ENCODE data around the gene RNF207. TPM values are rescaled to one million over a fixed set of nuclear protein-coding genes. Genes with fewer than 3 reads are reported as not detected.

RNF207 gene
- total RNA-seq, 2 experiments from 2014 or later = 12.4 to 16.4 TPM

- ChIA-PET POLR2A (interaction anchor here (1.0 to 3.0 kb wide), 4 partner anchors 10 to 27 kb away, joined by 3 to 13 read pairs (median 3); partner anchors contain the start of gene ICMT), CTCF (no interaction called here)
- H3K27ac Mint-ChIP-seq = no peak overlapping the region
- H3K9me3 Mint-ChIP-seq = no peaks in the 10 kb centered on the region
- H3K4me3 Mint-ChIP-seq = no peak overlapping the region
- peaks cover 58% of the 10 kb centered on the region for H3K36me3 Mint-ChIP-seq (ENCODE audit: low read depth)
- DNase-seq = no peak
- no peaks in the 10 kb centered on the region for H3K27me3 Mint-ChIP-seq
- peaks cover 17% of the 10 kb centered on the region for H3K4me1 Mint-ChIP-seq
These were observed 19.7 kb downstream of the RNF207 start for GRCh38 chr1:6225651-6226050.

DNA sequence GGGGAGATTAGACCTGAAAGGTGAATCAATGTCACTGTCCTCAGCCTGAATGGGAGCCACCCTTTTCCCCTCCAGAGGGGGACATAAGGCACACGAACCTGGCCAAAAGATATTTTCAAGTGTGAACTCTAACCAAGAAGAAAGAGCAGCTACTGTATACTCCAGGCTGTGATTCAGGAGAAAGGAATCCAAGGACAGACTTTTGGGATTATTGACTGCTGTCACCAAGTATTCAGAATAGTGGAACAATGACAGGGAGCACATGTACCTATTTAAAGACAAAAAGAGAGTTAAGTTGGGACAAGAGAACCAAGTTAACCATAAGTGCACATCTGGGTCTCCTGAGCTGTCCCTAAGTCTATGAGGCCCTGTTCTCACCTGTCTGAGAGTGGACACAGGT is 27.5 kb downstream of the RNF207 start:
- H3K9me3 Mint-ChIP-seq = no peaks in the 10 kb centered on the region
- H3K4me1 Mint-ChIP-seq = peaks cover 33% of the 10 kb centered on the region
- peak overlapping the region; percentile 30 for H3K4me3 Mint-ChIP-seq
- CTCF ChIA-PET = interaction anchor here (1.2 to 1.9 kb wide), 3 partner anchors 12 to 29 kb away, joined by 4 to 5 read pairs (median 4); partner anchors contain the start of gene RNF207
- no peak for DNase-seq
- H3K27me3 Mint-ChIP-seq = no peaks in the 10 kb centered on the region
- POLR2A ChIA-PET = no interaction called here
- no peak overlapping the region for H3K27ac Mint-ChIP-seq
- H3K36me3 Mint-ChIP-seq (ENCODE audit: low read depth) = peaks cover 28% of the 10 kb centered on the region

DNA sequence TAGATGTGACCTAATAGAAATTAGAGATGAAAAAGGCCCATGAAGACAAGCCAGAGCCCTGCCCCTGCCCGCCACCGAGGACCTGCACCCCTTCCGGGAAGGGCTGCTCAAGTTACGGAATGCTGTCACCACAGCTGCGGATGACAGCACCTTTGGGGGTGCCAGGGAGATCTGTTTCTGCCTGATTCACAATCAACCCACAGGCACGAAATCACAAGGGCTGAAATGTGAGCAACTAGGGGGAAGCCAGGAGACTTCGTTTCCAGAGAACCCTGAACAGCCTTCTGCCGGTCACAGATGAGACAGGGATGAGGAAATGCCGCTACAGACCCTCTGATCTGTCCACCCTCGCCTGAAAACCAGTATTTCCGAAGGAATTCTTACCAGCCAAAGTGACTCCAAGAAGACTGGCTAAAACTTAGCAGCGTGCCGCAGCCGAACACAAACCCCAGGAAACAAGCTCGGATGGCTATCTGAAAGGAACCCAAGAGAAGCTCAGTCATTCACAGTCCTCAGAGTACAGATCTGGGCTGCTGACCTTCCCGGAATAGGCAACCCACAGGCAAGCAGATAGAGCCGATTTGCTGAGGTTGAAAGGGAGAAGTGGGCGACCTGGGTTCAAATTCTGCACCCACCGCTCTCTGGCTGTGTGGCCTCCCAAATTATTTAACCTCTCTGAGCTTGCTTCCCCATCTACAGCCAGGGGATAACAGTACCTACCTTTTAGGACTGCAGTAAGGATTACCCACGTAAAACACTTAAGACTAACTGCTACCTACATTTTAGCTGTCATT is 28.8 kb downstream of the RNF207 start:
- peaks cover 27% of the 10 kb centered on the region for H3K36me3 Mint-ChIP-seq (ENCODE audit: low read depth)
- ChIA-PET POLR2A (interaction anchor here (0.9 to 2.5 kb wide), 12 partner anchors 10 to 318 kb away, joined by 3 to 16 read pairs (median 4); partner anchors contain the start of genes NPHP4 and RNF207), CTCF (interaction anchor here (1.0 to 2.4 kb wide), 4 partner anchors 11 to 108 kb away, joined by 3 to 17 read pairs (median 3); partner anchors contain the start of gene RNF207)

DNA sequence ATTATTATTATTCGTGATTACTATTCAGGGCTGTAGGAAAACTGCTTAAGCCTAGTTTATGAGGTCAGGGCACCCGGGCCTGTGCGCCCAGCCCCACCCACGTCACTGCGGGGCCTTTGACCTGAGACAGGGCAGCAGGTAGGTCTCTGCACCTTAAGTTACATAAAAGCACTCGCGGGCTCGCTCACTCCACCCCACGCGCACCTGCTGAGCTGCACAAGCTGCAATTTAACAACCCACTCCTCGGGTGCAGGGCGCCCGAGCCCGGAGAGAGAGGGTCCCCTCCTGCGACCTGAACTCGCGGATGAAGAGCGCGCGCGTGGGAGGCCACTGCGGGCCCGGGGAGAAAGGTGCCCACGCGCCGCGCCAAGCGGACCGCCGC is 29.4 kb downstream of the RNF207 start:
- Mint-ChIP-seq H3K27ac (peak overlapping the region; percentile 63), H3K27me3 (peaks cover 14% of the 10 kb centered on the region), H3K4me3 (peak overlapping the region; percentile 88), H3K4me1 (peaks cover 36% of the 10 kb centered on the region), H3K36me3 (ENCODE audit: low read depth) (peaks cover 25% of the 10 kb centered on the region), H3K9me3 (no peaks in the 10 kb centered on the region)
- POLR2A ChIA-PET = interaction anchor here (0.9 to 2.5 kb wide), 13 partner anchors 11 to 318 kb away, joined by 3 to 16 read pairs (median 3); partner anchors contain the start of genes NPHP4 and RNF207
- peak; percentile 24 for DNase-seq
- CTCF ChIA-PET = interaction anchor here (1.0 to 2.4 kb wide), 5 partner anchors 10 to 108 kb away, joined by 3 to 17 read pairs (median 3); partner anchors contain the start of gene RNF207

More for the DNA sequence above, 28.8 kb downstream of the RNF207 start:
- Mint-ChIP-seq H3K27ac (peak overlapping the region; percentile 63), H3K27me3 (peaks cover 8% of the 10 kb centered on the region), H3K4me3 (peak overlapping the region; percentile 88), H3K9me3 (no peaks in the 10 kb centered on the region), H3K4me1 (peaks cover 36% of the 10 kb centered on the region)
- no peak for DNase-seq

- no peak for DNase-seq
- peaks cover 39% of the 10 kb centered on the region for H3K4me1 Mint-ChIP-seq
- ChIA-PET CTCF (interaction anchor here (2.4 kb wide), 1 partner anchor 10 kb away, joined by 10 read pairs; no protein-coding TSS in a partner anchor), POLR2A (interaction anchor here (1.0 to 2.5 kb wide), 3 partner anchors 10 to 122 kb away, joined by 3 to 12 read pairs (median 4); no protein-coding TSS in a partner anchor)
- H3K9me3 Mint-ChIP-seq = no peaks in the 10 kb centered on the region
- peak overlapping the region; percentile 40 for H3K27ac Mint-ChIP-seq
- peaks cover 28% of the 10 kb centered on the region for H3K27me3 Mint-ChIP-seq
- peak overlapping the region; percentile 51 for H3K4me3 Mint-ChIP-seq
- H3K36me3 Mint-ChIP-seq (ENCODE audit: low read depth) = peaks cover 15% of the 10 kb centered on the region
These were observed 31.2 kb downstream of the RNF207 start for GRCh38 chr1:6237093-6237492.

DNA sequence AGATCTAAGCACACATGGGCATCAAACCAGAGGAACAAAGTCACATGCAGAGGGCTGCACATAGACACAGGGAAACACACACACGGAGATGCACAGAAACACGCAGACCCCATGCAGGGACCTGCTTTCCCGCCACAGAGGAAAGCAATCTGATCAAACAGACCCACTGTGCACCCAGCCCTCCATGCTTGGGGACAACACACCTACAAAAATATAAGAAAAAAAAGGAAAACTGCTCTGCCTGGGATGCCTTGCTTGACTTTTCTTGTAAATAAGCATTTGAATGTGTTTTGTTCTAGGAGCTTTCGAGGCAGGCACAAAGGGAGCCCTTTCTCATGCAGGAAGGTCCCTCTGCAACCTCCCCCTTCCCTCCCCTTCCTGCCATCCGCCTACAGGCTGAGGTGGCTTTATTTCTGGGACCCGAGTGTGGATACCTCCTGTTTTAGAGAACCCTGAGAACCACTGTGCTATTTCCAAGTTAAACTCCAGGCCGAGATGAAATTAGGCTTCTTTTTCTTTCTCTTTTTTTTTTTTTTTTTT is 33.4 kb downstream of the RNF207 start:
- Mint-ChIP-seq H3K27ac (no peak overlapping the region), H3K36me3 (ENCODE audit: low read depth) (no peaks in the 10 kb centered on the region)

DNA sequence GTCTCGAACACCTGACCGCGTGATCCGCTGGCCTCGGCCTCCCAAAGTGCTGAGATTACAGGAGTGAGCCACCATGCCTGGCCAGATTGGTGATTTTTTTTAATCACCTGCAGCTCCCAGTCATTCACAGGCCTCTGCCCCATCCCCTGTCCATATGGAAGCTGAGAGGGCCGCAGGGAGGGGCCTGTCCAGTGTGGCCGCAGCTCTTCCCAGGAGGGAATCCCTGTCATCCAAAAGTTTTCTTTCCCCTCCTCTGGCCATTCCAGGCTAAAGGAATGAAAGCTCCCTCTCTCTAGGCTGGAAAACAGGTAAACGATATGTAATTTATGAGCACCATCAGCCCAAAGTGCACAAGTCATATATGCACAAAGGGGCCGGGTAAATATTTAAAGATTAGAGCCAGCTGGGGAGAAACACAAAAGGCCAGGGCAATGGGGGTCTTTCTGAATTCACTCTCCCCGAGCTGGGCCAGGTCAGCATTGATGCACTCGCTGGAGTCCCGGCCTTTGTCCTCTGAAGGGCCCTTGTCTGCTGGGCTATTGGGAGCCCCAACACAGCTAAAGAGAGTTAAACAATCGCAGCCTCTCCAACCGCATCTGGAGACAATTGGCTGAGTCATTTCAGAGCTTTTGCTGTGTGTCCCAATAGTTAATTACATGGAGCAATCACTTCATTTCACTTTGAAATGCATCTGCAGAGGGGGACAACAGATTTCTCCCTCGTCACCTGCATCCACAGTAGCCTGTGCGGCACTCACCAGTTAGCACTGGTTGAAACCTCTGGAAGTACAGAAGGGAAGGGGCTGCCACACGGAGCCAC is 34.2 kb downstream of the RNF207 start:
- H3K9me3 Mint-ChIP-seq = no peaks in the 10 kb centered on the region
- CTCF ChIA-PET = interaction anchor here (1.1 to 1.7 kb wide), 3 partner anchors 10 to 108 kb away, joined by 3 to 4 read pairs (median 3); no protein-coding TSS in a partner anchor
- POLR2A ChIA-PET = interaction anchor here (1.1 kb wide), 1 partner anchor 41 kb away, joined by 3 read pairs; no protein-coding TSS in a partner anchor
- no peak overlapping the region for H3K4me3 Mint-ChIP-seq
- no peaks in the 10 kb centered on the region for H3K36me3 Mint-ChIP-seq (ENCODE audit: low read depth)
- no peak for DNase-seq
- H3K27ac Mint-ChIP-seq = no peak overlapping the region
- H3K27me3 Mint-ChIP-seq = peaks cover 47% of the 10 kb centered on the region
- peaks cover 20% of the 10 kb centered on the region for H3K4me1 Mint-ChIP-seq

More for the DNA sequence above, 33.4 kb downstream of the RNF207 start:
- peaks cover 25% of the 10 kb centered on the region for H3K4me1 Mint-ChIP-seq
- H3K9me3 Mint-ChIP-seq = no peaks in the 10 kb centered on the region
- ChIA-PET CTCF (interaction anchor here (1.1 to 1.7 kb wide), 5 partner anchors 11 to 183 kb away, joined by 3 to 4 read pairs (median 4); no protein-coding TSS in a partner anchor), POLR2A (interaction anchor here (1.2 kb wide), 1 partner anchor 120 kb away, joined by 3 read pairs; no protein-coding TSS in a partner anchor)
- H3K27me3 Mint-ChIP-seq = peaks cover 41% of the 10 kb centered on the region
- H3K4me3 Mint-ChIP-seq = no peak overlapping the region
- DNase-seq = no peak

DNA sequence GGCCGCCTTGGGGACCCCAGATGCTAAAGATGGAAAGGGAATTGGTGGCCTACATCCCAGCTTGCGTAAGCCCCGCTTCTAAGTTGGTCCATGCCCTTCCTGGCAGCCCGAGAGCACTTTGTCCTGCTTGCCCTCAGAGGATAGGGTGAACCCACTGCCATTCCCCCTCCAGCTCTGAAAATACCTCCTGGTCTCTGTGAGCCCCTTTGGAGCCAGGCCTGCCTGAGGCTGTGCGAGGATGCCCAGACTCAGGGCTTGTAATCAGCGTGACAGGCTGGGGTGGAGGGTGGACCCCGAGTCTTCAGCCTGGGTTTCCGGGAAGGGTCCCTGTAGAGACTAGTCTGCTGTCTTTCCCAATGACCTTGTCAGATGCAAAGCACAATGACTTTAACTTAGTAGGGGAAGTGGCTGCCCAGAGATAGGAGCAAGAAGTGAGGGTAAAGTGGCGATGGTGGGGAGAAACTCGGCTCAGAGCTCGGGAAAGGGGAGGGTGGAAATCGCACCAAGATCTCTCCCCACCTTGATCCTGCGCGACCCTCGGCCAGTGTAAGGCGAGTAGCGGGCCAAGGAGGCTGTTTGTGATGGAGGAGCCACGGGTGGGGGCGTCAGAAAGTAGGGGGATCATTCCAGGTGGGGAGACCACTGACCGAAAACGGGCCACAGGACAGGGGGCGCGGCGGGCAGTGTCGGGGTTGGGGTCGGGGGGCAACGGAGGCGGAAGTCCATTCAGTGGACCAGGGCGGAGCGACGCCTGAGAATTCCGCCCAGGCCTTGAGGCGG is 35.4 kb downstream of the RNF207 start:
- DNase-seq = no peak
- ChIA-PET CTCF (interaction anchor here (1.3 to 1.7 kb wide), 3 partner anchors 37 to 165 kb away, joined by 3 to 4 read pairs (median 3); no protein-coding TSS in a partner anchor), POLR2A (interaction anchor here (0.9 to 1.6 kb wide), 3 partner anchors 42 to 182 kb away, joined by 3 to 6 read pairs (median 3); partner anchors contain the start of gene ACOT7)
- Mint-ChIP-seq H3K36me3 (ENCODE audit: low read depth) (no peaks in the 10 kb centered on the region), H3K9me3 (no peaks in the 10 kb centered on the region), H3K27ac (no peak overlapping the region), H3K4me1 (peaks cover 21% of the 10 kb centered on the region), H3K4me3 (peak overlapping the region; percentile 11), H3K27me3 (peaks cover 47% of the 10 kb centered on the region)

GRCh38 chr1:6241887-6242740 is 36.2 kb downstream of the RNF207 start:
- peaks cover 26% of the 10 kb centered on the region for H3K4me1 Mint-ChIP-seq
- ChIA-PET CTCF (interaction anchor here (1.2 to 1.7 kb wide), 4 partner anchors 32 to 165 kb away, joined by 3 to 4 read pairs (median 3); no protein-coding TSS in a partner anchor), POLR2A (interaction anchor here (0.9 to 1.6 kb wide), 2 partner anchors 152 to 181 kb away, joined by 3 to 6 read pairs; partner anchors contain the start of gene ACOT7)
- no peak overlapping the region for H3K4me3 Mint-ChIP-seq
- H3K27me3 Mint-ChIP-seq = peaks cover 54% of the 10 kb centered on the region
- H3K36me3 Mint-ChIP-seq (ENCODE audit: low read depth) = no peaks in the 10 kb centered on the region
- no peak for DNase-seq
- H3K9me3 Mint-ChIP-seq = no peaks in the 10 kb centered on the region
- H3K27ac Mint-ChIP-seq = no peak overlapping the region

- H3K36me3 Mint-ChIP-seq (ENCODE audit: low read depth) = no peaks in the 10 kb centered on the region
- H3K4me3 Mint-ChIP-seq = no peak overlapping the region
- H3K4me1 Mint-ChIP-seq = peaks cover 24% of the 10 kb centered on the region
- H3K27ac Mint-ChIP-seq = no peak overlapping the region
- no peak for DNase-seq
- POLR2A ChIA-PET = interaction anchor here (1.6 kb wide), 1 partner anchor 150 kb away, joined by 6 read pairs; the partner anchor contains the start of gene ACOT7
- CTCF ChIA-PET = interaction anchor here (1.2 to 1.3 kb wide), 2 partner anchors 33 to 163 kb away, joined by 3 read pairs; no protein-coding TSS in a partner anchor
- no peaks in the 10 kb centered on the region for H3K9me3 Mint-ChIP-seq
- H3K27me3 Mint-ChIP-seq = peaks cover 62% of the 10 kb centered on the region
These were observed 37.3 kb downstream of the RNF207 start for GRCh38 chr1:6243053-6243834.
